ENCODE results near the gene IQCE.

GRCh38 chr7:2646680-2647571 lies 88.1 kb downstream of the IQCE start:
- TF ChIP-seq, protein P1, sequence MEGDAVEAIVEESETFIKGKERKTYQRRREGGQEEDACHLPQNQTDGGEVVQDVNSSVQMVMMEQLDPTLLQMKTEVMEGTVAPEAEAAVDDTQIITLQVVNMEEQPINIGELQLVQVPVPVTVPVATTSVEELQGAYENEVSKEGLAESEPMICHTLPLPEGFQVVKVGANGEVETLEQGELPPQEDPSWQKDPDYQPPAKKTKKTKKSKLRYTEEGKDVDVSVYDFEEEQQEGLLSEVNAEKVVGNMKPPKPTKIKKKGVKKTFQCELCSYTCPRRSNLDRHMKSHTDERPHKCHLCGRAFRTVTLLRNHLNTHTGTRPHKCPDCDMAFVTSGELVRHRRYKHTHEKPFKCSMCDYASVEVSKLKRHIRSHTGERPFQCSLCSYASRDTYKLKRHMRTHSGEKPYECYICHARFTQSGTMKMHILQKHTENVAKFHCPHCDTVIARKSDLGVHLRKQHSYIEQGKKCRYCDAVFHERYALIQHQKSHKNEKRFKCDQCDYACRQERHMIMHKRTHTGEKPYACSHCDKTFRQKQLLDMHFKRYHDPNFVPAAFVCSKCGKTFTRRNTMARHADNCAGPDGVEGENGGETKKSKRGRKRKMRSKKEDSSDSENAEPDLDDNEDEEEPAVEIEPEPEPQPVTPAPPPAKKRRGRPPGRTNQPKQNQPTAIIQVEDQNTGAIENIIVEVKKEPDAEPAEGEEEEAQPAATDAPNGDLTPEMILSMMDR (conservative IDR thresholded peaks at IDR 0.05 in 1 of 2, IDR thresholded peaks at IDR 0.05 in 1 of 2; ENCODE audit: low read depth in 1 of 2, low read length in 2 of 2): no peak
- TF ChIP-seq EZH2 (IDR thresholded peaks at IDR 0.05; ENCODE audit: low read length, missing control alignments): no peak
